GM23338 (cell line): ENCODE measurements around the gene NANS. TPM values are rescaled to one million over a fixed set of nuclear protein-coding genes. Genes with fewer than 3 reads are reported as not detected.

Experiments
- ATAC-seq: fragments of 200-7000 bp; cut with Tn5 transposase; 3 replicates; pipeline ENCODE4 v1.9.1; 2020
- DNase-seq: peaks from one replicate; pipeline ENCODE4 v3.0.0-alpha.2; 2015; ENCODE audit warnings: low spot score
- H2AFZ ChIP-seq: fragments of 200-600 bp; sonication (generic); 2 replicates; pipeline ENCODE4 v1.8.0; 2016; ENCODE audit warnings: antibody characterized with exemption, mild to moderate bottlenecking, moderate library complexity
- H3F3A ChIP-seq: fragments of 200-600 bp; sonication (generic); replicated peaks from 2 replicates; pipeline ENCODE4 v1.8.0; 2017; ENCODE audit warnings: antibody characterized with exemption, mixed run types, low read depth
- H3K27ac ChIP-seq: fragments of 200-600 bp; sonication (generic); 2 replicates; pipeline ENCODE4 v1.6.1; 2016; ENCODE audit warnings: low read depth
- H3K27me3 ChIP-seq: fragments of 200-600 bp; sonication (generic); 2 replicates; pipeline ENCODE4 v1.8.0; 2016; ENCODE audit warnings: mild to moderate bottlenecking, mixed run types, moderate library complexity; ENCODE audit not compliant: insufficient read depth
- H3K36me3 ChIP-seq: fragments of 200-600 bp; sonication (generic); 2 replicates; pipeline ENCODE4 v1.8.0; 2016; ENCODE audit warnings: mild to moderate bottlenecking; ENCODE audit not compliant: insufficient read depth
- H3K4me1 ChIP-seq: fragments of 200-600 bp; sonication (generic); 2 replicates; pipeline ENCODE4 v1.8.0; 2016; ENCODE audit warnings: mild to moderate bottlenecking, moderate library complexity; ENCODE audit not compliant: insufficient read depth
- H3K4me2 ChIP-seq: fragments of 200-600 bp; sonication (generic); 2 replicates; pipeline ENCODE4 v1.7.1; 2017; ENCODE audit warnings: mixed run types
- H3K4me3 ChIP-seq: fragments of 200-600 bp; sonication (generic); 2 replicates; pipeline ENCODE4 v1.6.1; 2016; ENCODE audit warnings: mixed run types
- H3K79me2 ChIP-seq: fragments of 200-600 bp; sonication (generic); replicated peaks from 2 replicates; pipeline ENCODE4 v1.8.0; 2017; ENCODE audit warnings: mild to moderate bottlenecking; ENCODE audit not compliant: insufficient read depth
- H3K9me2 ChIP-seq: fragments of 200-600 bp; sonication (generic); 2 replicates; pipeline ENCODE4 v1.8.0; 2017; ENCODE audit not compliant: insufficient read depth
- H4K20me1 ChIP-seq: fragments of 200-600 bp; sonication (generic); replicated peaks from 2 replicates; pipeline ENCODE4 v1.8.0; 2017; ENCODE audit warnings: mild to moderate bottlenecking; ENCODE audit not compliant: insufficient read depth
- H3K27ac Mint-ChIP-seq: 2 replicates; pipeline ENCODE4 v1.8.0; 2020; ENCODE audit warnings: inconsistent platforms, mild to moderate bottlenecking, moderate library complexity, mixed read lengths
- H3K27me3 Mint-ChIP-seq: 3 replicates; pipeline ENCODE4 v1.8.0; 2022; ENCODE audit warnings: low read depth, mild to moderate bottlenecking, moderate library complexity, mixed read lengths, inconsistent platforms; ENCODE audit not compliant: insufficient read depth, poor library complexity
- H3K36me3 Mint-ChIP-seq: 3 replicates; pipeline ENCODE4 v1.8.0; 2021; ENCODE audit warnings: low read depth, mild to moderate bottlenecking, inconsistent platforms, moderate library complexity, mixed read lengths
- H3K4me1 Mint-ChIP-seq: 3 replicates; pipeline ENCODE4 v1.8.0; 2020; ENCODE audit warnings: mild to moderate bottlenecking, inconsistent platforms, mixed read lengths
- H3K4me3 Mint-ChIP-seq: 3 replicates; pipeline ENCODE4 v1.8.0; 2021; ENCODE audit warnings: moderate library complexity, mild to moderate bottlenecking, inconsistent platforms, mixed read lengths
- H3K9me3 Mint-ChIP-seq: 3 replicates; pipeline ENCODE4 v1.8.0; 2020; ENCODE audit warnings: moderate library complexity, mild to moderate bottlenecking, inconsistent platforms, mixed read lengths
- CREB1 ChIP-seq: fragments of 250-450 bp; sonication (Bioruptor Pico); IDR thresholded peaks from 2 replicates; pipeline ENCODE4 v1.5.0; 2020; ENCODE audit warnings: low read depth, mild to moderate bottlenecking, moderate library complexity
- EZH2phosphoT487 ChIP-seq: fragments of 200-600 bp; sonication (generic); IDR thresholded peaks from one replicate; pipeline ENCODE4 v1.8.1; 2018; ENCODE audit warnings: antibody characterized with exemption; ENCODE audit not compliant: unreplicated experiment
- JUNB ChIP-seq: IDR thresholded peaks from one replicate; pipeline ENCODE4 v1.6.1; 2016; ENCODE audit warnings: antibody characterized with exemption; ENCODE audit not compliant: unreplicated experiment
- polyA plus RNA-seq: library from polyadenylated mRNA; unstranded; fragments of >200 nt; fragmentation: Nextera tagmentation; extraction: Ambion mirVana; gene quantifications from 2 replicates; pipeline ENCODE4 v1.2.1, GENCODE V29; 2016
- total RNA-seq: library from RNA; depleted of rRNA; stranded (reverse); fragments of >200 nt; shearing (Covaris generic); gene quantifications from 2 replicates; pipeline ENCODE4 v1.2.3, GENCODE V29; 2014
- TF ChIP-seq, protein P1 (sequence below): fragments of 250-450 bp; sonication (Bioruptor Pico); IDR thresholded peaks from 2 replicates; pipeline ENCODE4 v1.5.0; 2020; ENCODE audit warnings: mild to moderate bottlenecking, moderate library complexity

Gene NANS
- total and polyA plus RNA-seq, 2 experiments from 2014 or later = 67.3 to 77.4 TPM

DNA sequence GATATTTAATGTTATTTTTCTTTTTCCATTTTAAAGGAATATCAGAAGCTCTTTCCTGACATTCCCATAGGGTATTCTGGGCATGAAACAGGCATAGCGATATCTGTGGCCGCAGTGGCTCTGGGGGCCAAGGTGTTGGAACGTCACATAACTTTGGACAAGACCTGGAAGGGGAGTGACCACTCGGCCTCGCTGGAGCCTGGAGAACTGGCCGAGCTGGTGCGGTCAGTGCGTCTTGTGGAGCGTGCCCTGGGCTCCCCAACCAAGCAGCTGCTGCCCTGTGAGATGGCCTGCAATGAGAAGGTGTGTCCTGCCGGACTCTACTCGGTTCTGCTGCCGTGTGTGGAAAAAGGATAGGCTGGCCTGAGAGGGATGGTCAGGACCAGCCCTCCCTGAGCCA lies 24.2 kb downstream of the NANS start (continued):
- TF ChIP-seq, protein P1, sequence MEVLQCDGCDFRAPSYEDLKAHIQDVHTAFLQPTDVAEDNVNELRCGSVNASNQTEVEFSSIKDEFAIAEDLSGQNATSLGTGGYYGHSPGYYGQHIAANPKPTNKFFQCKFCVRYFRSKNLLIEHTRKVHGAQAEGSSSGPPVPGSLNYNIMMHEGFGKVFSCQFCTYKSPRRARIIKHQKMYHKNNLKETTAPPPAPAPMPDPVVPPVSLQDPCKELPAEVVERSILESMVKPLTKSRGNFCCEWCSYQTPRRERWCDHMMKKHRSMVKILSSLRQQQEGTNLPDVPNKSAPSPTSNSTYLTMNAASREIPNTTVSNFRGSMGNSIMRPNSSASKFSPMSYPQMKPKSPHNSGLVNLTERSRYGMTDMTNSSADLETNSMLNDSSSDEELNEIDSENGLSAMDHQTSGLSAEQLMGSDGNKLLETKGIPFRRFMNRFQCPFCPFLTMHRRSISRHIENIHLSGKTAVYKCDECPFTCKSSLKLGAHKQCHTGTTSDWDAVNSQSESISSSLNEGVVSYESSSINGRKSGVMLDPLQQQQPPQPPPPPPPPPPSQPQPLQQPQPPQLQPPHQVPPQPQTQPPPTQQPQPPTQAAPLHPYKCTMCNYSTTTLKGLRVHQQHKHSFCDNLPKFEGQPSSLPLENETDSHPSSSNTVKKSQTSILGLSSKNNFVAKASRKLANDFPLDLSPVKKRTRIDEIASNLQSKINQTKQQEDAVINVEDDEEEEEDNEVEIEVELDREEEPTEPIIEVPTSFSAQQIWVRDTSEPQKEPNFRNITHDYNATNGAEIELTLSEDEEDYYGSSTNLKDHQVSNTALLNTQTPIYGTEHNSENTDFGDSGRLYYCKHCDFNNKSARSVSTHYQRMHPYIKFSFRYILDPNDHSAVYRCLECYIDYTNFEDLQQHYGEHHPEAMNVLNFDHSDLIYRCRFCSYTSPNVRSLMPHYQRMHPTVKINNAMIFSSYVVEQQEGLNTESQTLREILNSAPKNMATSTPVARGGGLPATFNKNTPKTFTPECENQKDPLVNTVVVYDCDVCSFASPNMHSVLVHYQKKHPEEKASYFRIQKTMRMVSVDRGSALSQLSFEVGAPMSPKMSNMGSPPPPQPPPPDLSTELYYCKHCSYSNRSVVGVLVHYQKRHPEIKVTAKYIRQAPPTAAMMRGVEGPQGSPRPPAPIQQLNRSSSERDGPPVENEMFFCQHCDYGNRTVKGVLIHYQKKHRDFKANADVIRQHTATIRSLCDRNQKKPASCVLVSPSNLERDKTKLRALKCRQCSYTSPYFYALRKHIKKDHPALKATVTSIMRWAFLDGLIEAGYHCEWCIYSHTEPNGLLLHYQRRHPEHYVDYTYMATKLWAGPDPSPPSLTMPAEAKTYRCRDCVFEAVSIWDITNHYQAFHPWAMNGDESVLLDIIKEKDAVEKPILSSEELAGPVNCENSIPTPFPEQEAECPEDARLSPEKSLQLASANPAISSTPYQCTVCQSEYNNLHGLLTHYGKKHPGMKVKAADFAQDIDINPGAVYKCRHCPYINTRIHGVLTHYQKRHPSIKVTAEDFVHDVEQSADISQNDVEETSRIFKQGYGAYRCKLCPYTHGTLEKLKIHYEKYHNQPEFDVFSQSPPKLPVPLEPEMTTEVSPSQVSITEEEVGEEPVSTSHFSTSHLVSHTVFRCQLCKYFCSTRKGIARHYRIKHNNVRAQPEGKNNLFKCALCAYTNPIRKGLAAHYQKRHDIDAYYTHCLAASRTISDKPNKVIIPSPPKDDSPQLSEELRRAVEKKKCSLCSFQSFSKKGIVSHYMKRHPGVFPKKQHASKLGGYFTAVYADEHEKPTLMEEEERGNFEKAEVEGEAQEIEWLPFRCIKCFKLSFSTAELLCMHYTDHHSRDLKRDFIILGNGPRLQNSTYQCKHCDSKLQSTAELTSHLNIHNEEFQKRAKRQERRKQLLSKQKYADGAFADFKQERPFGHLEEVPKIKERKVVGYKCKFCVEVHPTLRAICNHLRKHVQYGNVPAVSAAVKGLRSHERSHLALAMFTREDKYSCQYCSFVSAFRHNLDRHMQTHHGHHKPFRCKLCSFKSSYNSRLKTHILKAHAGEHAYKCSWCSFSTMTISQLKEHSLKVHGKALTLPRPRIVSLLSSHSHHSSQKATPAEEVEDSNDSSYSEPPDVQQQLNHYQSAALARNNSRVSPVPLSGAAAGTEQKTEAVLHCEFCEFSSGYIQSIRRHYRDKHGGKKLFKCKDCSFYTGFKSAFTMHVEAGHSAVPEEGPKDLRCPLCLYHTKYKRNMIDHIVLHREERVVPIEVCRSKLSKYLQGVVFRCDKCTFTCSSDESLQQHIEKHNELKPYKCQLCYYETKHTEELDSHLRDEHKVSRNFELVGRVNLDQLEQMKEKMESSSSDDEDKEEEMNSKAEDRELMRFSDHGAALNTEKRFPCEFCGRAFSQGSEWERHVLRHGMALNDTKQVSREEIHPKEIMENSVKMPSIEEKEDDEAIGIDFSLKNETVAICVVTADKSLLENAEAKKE = no peak

DNA sequence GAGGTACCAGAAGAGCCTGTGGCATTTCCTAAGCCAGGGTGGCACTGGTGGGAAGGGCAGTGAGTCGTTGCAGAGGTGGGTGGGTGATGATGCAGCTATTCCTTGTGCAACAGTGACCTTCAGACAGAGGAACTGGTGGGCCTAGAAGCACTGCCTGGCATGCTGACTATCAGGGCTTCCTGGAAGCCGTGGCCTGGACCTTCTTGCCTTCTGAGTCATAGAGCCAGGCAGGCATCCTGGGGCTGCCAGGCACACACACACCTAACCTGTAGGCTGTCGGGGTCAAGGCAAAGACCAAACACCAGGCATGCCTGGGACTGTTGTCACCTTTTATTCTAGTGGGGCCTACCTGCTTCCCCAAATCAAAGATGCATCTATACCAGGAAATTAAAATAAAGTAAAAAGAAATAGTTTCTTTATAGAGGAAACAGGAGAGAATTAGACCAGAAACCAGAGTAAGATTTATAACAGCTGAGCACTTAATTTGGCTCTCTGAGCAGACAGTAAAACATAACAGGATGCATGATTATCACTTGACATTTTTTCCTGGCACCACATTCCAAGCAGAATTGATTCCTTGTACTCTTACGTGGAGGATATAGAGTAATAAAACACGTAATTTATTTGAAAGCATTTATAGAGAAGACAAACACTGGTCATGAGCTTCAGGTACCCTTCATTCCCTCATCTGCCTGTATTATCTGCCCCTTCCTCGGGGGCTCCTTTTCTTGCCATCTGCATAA lies 25.1 kb downstream of the NANS start:
- H3K4me1 ChIP-seq = peaks cover 12% of the 10 kb centered on the region
- no peaks in the 10 kb centered on the region for H3K79me2 ChIP-seq
- no peak overlapping the region for H3K4me3 ChIP-seq
- Mint-ChIP-seq H3K36me3 (peaks cover 39% of the 10 kb centered on the region), H3K4me1 (peaks cover 14% of the 10 kb centered on the region), H3K9me3 (no peaks in the 10 kb centered on the region), H3K4me3 (no peak overlapping the region), H3K27me3 (no peaks in the 10 kb centered on the region), H3K27ac (no peak overlapping the region)
- no peak overlapping the region for H3K27ac ChIP-seq
- no peak for TF ChIP-seq CREB1
- TF ChIP-seq JUNB = no peak
- no peak overlapping the region for H2AFZ ChIP-seq
- H3K4me2 ChIP-seq = no peak overlapping the region
- ATAC-seq = no peak
- H3F3A ChIP-seq = 0 out of 2 replicates have a peak, but pooled peaks cover 14% of the 10 kb centered on the region
- peaks cover 2% of the 10 kb centered on the region; the same call in 1 of the 2 replicates for H3K27me3 ChIP-seq
- no peaks in the 10 kb centered on the region; the same call in none of the 2 replicates for H4K20me1 ChIP-seq
- no peaks in the 10 kb centered on the region for H3K9me2 ChIP-seq
- H3K36me3 ChIP-seq = peaks cover 14% of the 10 kb centered on the region
- DNase-seq = no peak

DNA sequence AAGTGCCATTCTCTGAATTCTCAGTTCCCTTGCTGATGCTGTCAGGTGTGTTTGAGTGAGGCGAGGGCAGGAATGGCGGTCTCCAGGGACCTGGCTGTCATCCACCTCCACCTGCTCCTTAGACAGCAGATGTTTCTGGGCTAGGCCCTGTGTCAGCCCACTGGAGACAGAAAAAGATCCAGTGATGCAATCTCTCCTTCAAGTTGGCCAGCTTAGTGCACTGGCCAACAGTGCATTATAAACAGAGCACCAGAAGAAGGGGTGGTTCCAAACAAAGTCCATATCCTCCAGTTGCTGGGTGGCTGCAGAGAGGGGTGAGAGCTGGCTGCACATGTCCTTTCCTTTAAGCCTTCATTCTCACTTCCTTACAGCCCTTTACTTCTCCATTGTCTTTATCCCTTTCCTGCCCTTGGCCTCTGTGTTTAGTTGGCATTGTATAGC lies 26.5 kb downstream of the NANS start:
- DNase-seq = no peak
- peaks cover 34% of the 10 kb centered on the region for H3K36me3 Mint-ChIP-seq
- H3K9me3 Mint-ChIP-seq = no peaks in the 10 kb centered on the region
- no peak for TF ChIP-seq CREB1
- no peak for TF ChIP-seq EZH2phosphoT487

More for the DNA sequence above, 26.5 kb downstream of the NANS start:
- H3K4me1 Mint-ChIP-seq = peaks cover 18% of the 10 kb centered on the region
- no peak overlapping the region for H3K27ac Mint-ChIP-seq
- no peak overlapping the region for H3K4me3 Mint-ChIP-seq
- Histone ChIP-seq H3K4me2 (no peak overlapping the region), H3K27me3 (peaks cover 8% of the 10 kb centered on the region; the same call in 1 of the 2 replicates), H3K36me3 (peaks cover 14% of the 10 kb centered on the region), H4K20me1 (no peaks in the 10 kb centered on the region; the same call in none of the 2 replicates), H3K9me2 (no peaks in the 10 kb centered on the region), H2AFZ (no peak overlapping the region), H3F3A (0 out of 2 replicates have a peak, but pooled peaks cover 9% of the 10 kb centered on the region), H3K27ac (no peak overlapping the region), H3K4me1 (peaks cover 18% of the 10 kb centered on the region), H3K79me2 (no peaks in the 10 kb centered on the region), H3K4me3 (no peak overlapping the region)
- ATAC-seq = no peak
- peaks cover 5% of the 10 kb centered on the region for H3K27me3 Mint-ChIP-seq
